ENCODE data around the gene SNAPC3.
"Not testable (repeated sequence)": the region's sequence is repeated elsewhere in the genome, so short reads cannot be mapped to it uniquely, and the experiment has no call there.

The SNAPC3 gene

DNA sequence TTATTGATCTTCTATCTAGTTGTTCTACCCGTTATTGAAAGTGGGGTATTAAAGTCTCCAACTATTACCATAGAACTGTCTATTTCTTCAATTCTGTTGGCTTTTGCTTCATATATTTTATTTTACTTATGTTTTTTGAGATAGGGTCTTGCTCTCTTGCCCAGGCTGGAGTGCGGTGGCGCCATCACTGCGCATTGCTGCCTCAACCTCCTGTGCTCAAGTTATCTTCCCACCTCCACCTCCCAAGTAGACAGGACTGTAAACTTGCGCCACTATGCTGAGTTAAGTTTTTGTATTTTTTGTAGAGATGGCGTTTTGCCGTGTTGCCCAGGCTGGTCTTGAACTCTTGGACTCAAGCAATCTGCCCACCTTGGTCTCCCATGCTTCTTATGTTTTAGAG is 16.2 kb downstream of the SNAPC3 start:
- no peaks in the 10 kb centered on the region for H3K9me3 Mint-ChIP-seq
- peaks cover 33% of the 10 kb centered on the region for H3K36me3 Mint-ChIP-seq
- H3K4me1 Mint-ChIP-seq: no peaks in the 10 kb centered on the region
- H3K4me3 Mint-ChIP-seq: no peak overlapping the region
- no peak overlapping the region for H3K27ac Mint-ChIP-seq
- no peak for ATAC-seq (ENCODE audit: low read depth)
- H3K27me3 Mint-ChIP-seq: no peaks in the 10 kb centered on the region
- DNase-seq (ENCODE audit: low spot score in 2 of 2): no peak

DNA sequence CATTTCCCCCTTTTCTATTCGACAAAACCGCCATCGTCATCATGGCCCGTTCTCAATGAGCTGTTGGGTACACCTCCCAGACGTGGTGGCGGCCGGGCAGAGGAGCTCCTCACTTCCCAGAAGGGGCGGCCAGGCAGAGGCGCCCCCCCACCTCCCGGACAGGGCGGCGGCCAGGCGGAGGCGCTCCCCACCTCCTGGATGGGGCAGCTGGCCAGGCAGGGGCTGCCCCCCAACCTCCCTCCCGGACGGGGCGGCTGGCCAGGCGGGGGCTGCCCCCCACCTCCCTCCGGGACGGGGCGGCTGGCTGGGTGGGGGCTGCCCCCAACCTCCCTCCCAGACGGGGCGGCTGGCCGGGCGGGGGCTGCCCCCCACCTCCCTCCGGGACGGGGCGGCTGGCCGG is 19.2 kb downstream of the SNAPC3 start:
- H3K27me3 Mint-ChIP-seq; ATAC-seq (ENCODE audit: low read depth); DNase-seq (ENCODE audit: low spot score in 2 of 2); H3K4me3 Mint-ChIP-seq; H3K27ac Mint-ChIP-seq; H3K9me3 Mint-ChIP-seq; H3K4me1 Mint-ChIP-seq: not testable (repeated sequence)
- H3K36me3 Mint-ChIP-seq: peaks cover 25% of the 10 kb centered on the region

DNA sequence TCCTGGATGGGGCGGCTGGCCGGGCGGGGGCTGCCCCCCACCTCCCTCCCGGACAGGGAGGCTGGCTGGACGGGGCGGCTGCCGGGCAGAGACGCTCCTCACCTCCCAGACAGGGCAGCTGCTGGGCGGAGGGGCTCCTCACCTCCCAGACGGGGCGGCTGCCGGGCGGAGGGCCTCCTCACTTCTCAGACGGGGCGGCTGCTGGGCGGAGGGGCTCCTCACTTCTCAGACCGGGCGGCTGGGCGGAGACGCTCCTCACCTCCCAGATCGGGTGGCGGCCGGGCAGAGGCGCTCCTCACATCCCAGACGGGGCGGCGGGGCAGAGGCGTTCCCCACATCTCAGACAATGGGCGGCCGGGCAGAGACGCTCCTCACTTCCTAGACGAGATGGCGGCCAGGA is 19.6 kb downstream of the SNAPC3 start:
- H3K4me3 Mint-ChIP-seq; ATAC-seq (ENCODE audit: low read depth); H3K4me1 Mint-ChIP-seq; H3K9me3 Mint-ChIP-seq; H3K27ac Mint-ChIP-seq; DNase-seq (ENCODE audit: low spot score in 2 of 2); H3K27me3 Mint-ChIP-seq: not testable (repeated sequence)
- H3K36me3 Mint-ChIP-seq: peaks cover 27% of the 10 kb centered on the region

DNA sequence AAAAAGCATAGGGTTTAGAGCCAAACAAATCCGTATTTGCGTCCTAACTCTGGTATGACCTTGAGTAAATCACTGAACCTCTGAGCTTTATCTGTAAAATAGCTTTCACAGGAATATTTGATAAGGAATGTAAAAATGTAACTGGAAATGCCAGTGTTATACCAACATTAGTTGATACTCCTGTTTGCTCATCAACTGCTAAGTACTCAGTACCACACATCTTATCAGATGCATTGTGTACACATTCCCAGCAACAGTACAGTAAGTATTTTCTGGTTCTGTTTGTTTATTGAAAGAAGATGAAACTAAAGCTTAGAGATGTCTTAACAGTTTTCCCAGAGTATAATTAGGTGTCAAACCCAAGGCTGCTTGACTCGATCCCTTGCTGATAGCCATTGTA is 21.5 kb downstream of the SNAPC3 start:
- no peaks in the 10 kb centered on the region for H3K9me3 Mint-ChIP-seq
- H3K27me3 Mint-ChIP-seq: no peaks in the 10 kb centered on the region
- peaks cover 32% of the 10 kb centered on the region for H3K36me3 Mint-ChIP-seq
- DNase-seq (ENCODE audit: low spot score in 2 of 2) (no peak), ATAC-seq (ENCODE audit: low read depth) (no peak)
- no peak overlapping the region for H3K4me3 Mint-ChIP-seq
- no peak overlapping the region for H3K27ac Mint-ChIP-seq
- peaks cover 4% of the 10 kb centered on the region for H3K4me1 Mint-ChIP-seq

DNA sequence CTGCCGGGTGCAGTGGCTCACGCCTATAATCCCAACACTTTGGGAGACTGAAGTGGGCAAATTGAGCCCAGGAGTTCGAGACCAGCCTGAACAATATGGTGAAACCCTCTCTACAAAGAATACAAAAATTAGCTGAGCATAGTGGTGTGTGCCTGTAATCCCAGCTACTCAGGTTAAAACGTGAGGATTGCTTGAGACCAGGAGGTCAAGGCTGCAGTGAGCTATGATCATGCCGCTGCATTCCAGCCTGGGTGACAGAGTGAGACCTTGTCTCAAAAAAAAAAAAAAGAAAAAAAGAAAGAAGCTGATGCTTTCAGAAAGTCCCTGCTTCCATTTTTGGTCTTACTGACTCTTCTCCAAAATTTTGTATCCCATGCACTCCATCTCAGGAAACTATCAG is 31.3 kb downstream of the SNAPC3 start:
- DNase-seq (ENCODE audit: low spot score in 2 of 2) (no peak), ATAC-seq (ENCODE audit: low read depth) (no peak)
- no peak overlapping the region for H3K4me3 Mint-ChIP-seq
- peak overlapping the region; percentile 55 for H3K27ac Mint-ChIP-seq
- no peaks in the 10 kb centered on the region for H3K27me3 Mint-ChIP-seq
- H3K4me1 Mint-ChIP-seq: no peaks in the 10 kb centered on the region
- peaks cover 11% of the 10 kb centered on the region for H3K36me3 Mint-ChIP-seq
- H3K9me3 Mint-ChIP-seq: no peaks in the 10 kb centered on the region

DNA sequence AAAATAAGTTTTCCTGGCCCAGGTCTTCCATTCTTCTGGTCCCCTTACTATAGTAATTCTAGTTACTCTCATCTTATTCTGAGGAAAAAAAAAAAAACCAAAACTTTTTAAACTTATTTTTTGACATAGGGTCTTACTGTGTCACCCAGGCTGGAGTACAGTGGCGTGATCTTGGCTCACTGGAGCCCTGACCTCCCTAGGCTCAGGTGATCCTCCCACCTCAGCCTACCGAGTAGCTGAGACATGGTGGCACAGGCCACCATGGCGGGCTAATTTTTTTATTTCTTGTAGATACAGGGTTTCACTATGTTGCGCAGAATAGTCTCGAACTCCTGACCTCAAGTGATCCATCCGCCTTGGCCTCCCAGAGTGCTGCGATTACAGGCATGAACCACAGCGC is 38.4 kb downstream of the SNAPC3 start:
- no peaks in the 10 kb centered on the region for H3K27me3 Mint-ChIP-seq
- no peak overlapping the region for H3K27ac Mint-ChIP-seq
- ATAC-seq (ENCODE audit: low read depth) (no peak), DNase-seq (ENCODE audit: low spot score in 2 of 2) (no peak)
- peaks cover 7% of the 10 kb centered on the region for H3K36me3 Mint-ChIP-seq
- H3K4me1 Mint-ChIP-seq: no peaks in the 10 kb centered on the region
- no peaks in the 10 kb centered on the region for H3K9me3 Mint-ChIP-seq
- no peak overlapping the region for H3K4me3 Mint-ChIP-seq

DNA sequence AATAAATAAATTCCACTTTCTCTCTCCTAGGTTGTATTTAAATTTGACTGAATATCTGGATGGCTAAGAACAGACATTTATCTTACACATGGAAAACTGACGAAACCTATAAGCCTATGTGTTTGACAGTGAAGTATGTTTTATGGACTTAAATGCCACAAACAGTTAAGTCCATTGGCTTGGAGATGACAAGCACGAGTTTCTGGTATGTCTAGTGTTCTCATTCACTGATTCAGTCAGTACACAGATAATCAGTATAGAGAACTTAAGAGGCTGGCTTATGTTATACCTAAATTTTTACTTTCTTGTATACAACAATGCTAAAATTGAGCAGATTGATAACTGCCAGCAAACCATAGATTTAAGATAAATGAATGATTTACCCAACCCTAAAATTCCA is 38.9 kb downstream of the SNAPC3 start:
- no peaks in the 10 kb centered on the region for H3K9me3 Mint-ChIP-seq
- no peak overlapping the region for H3K4me3 Mint-ChIP-seq
- H3K36me3 Mint-ChIP-seq: peaks cover 9% of the 10 kb centered on the region
- no peak for ATAC-seq (ENCODE audit: low read depth)
- H3K27me3 Mint-ChIP-seq: no peaks in the 10 kb centered on the region
- H3K27ac Mint-ChIP-seq: no peak overlapping the region
- no peak for DNase-seq (ENCODE audit: low spot score in 2 of 2)
- H3K4me1 Mint-ChIP-seq: no peaks in the 10 kb centered on the region

DNA sequence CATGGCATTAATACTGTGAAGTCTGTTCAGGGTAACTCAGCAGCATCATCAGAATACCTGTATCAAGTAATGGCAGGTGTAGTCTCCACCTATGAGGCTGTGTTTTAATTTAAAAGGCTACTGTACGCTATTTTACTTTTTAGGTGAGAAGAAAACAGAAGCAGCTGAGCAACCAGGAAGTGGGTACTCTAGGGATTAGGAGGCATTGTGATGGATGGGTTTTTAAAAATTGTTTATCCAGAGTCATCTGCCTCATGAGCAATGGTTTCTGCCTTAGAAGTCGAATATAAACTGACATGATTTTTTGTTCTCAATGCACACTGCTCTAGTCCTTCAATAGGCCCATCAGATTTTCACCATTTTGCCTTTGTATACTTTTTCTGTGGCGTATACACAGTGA is 45.5 kb downstream of the SNAPC3 start:
- Mint-ChIP-seq H3K27ac (no peak overlapping the region), H3K9me3 (no peaks in the 10 kb centered on the region), H3K4me1 (no peaks in the 10 kb centered on the region), H3K4me3 (no peak overlapping the region), H3K36me3 (peaks cover 29% of the 10 kb centered on the region), H3K27me3 (no peaks in the 10 kb centered on the region)
- no peak for DNase-seq (ENCODE audit: low spot score in 2 of 2)
- ATAC-seq (ENCODE audit: low read depth): no peak

DNA sequence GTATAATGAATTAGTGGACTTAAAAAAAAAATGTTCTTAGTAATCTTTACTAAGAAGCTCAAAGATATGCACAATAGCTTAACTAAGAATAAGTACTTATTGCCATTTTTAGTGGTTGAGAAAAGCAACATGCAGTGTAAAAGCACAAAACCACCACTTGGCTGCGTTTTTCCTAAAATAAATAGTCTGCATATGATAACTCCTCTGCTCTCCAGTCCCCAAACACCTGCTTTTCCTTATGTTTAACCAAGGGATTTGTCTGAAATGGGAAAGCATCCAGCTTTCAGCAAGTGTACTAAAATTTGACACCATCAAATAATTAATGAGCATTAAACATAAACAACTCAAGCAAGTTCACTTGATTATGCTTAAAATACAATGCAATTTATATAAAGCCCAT is 46.7 kb downstream of the SNAPC3 start:
- DNase-seq (ENCODE audit: low spot score in 2 of 2) (no peak), ATAC-seq (ENCODE audit: low read depth) (no peak)
- Mint-ChIP-seq H3K27ac (no peak overlapping the region), H3K4me3 (no peak overlapping the region), H3K27me3 (no peaks in the 10 kb centered on the region), H3K36me3 (peaks cover 29% of the 10 kb centered on the region), H3K4me1 (peaks cover 2% of the 10 kb centered on the region), H3K9me3 (no peaks in the 10 kb centered on the region)

DNA sequence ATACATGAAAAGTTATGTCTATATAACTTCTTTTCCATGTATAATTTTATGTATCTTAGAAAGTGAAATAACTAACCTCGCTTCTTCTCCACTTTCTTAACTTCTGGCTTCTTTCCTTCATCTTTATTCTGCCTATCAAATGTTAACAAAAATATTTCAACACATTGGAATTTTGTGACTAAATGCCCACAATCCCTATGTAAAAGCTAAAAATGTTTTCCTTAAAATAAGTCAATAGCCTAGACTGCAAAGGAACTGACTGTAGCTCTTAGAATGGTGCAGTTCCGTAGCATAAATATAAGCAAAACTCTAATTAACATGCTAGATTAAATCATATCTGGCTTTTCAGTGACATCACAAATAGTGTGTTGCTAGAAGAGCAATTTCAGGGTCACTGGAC is 47.2 kb downstream of the SNAPC3 start:
- ATAC-seq (ENCODE audit: low read depth) (no peak), DNase-seq (ENCODE audit: low spot score in 2 of 2) (no peak)
- Mint-ChIP-seq H3K27ac (no peak overlapping the region), H3K36me3 (peaks cover 31% of the 10 kb centered on the region), H3K4me3 (no peak overlapping the region), H3K4me1 (peaks cover 4% of the 10 kb centered on the region), H3K27me3 (no peaks in the 10 kb centered on the region), H3K9me3 (no peaks in the 10 kb centered on the region)

DNA sequence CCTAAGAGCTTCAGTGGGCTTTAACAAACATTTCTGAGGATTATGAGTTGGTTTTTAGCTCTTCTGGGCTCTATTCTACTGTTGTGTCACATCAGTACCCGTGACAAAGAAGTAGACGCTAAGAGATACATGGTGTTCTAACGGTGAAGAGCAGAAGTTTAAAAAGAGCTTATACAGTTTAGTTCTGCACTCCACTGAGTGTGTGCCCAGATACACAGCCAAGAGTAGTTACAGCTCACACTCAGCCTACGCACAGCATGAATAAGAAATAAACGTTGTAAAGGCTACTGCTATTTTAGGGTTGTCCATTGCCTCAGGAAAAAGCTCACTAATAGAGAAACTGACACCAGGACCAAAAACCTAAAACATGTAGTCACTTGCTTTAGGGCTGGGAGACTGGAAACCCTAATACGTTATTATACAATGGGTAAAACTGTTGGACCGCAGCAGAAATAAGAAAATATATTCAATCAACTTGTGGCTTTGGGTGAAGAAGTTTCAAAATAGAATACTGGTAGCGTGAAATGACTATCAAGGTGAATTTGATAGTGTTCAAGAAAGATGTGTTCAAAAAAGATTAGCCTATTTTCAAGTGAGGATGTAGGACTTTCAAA is 53.4 kb downstream of the SNAPC3 start:
- no peak overlapping the region for H3K4me3 Mint-ChIP-seq

DNA sequence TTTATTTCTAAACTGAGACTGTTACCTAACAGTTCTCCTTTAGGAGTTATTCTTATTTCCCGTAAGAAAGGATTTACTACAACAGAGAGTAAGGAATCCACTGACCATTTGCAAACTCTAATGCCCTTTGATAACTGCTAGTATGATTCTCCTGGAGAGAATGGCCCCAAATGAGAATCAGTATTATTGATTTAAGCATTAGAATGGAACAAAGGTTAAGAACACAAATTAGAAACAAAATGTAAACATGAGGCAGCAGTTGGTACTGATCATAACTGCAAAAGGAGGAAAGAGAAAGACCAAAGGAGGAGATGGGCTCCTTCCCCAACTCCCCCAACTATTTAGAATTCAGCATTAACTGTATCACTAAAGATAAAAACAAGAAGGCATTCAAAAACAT is 57.4 kb downstream of the SNAPC3 start:
- ATAC-seq (ENCODE audit: low read depth): no peak
- no peak for DNase-seq (ENCODE audit: low spot score in 2 of 2)
- Mint-ChIP-seq H3K4me1 (peaks cover 15% of the 10 kb centered on the region), H3K27ac (no peak overlapping the region), H3K4me3 (no peak overlapping the region), H3K36me3 (peaks cover 21% of the 10 kb centered on the region), H3K9me3 (no peaks in the 10 kb centered on the region), H3K27me3 (no peaks in the 10 kb centered on the region)

More for the DNA sequence above, 53.4 kb downstream of the SNAPC3 start:
- Mint-ChIP-seq H3K36me3 (peaks cover 24% of the 10 kb centered on the region), H3K27me3 (no peaks in the 10 kb centered on the region), H3K27ac (peak overlapping the region; percentile 88), H3K9me3 (no peaks in the 10 kb centered on the region), H3K4me1 (peaks cover 6% of the 10 kb centered on the region)
- no peak for DNase-seq (ENCODE audit: low spot score in 2 of 2)
- no peak for ATAC-seq (ENCODE audit: low read depth)

DNA sequence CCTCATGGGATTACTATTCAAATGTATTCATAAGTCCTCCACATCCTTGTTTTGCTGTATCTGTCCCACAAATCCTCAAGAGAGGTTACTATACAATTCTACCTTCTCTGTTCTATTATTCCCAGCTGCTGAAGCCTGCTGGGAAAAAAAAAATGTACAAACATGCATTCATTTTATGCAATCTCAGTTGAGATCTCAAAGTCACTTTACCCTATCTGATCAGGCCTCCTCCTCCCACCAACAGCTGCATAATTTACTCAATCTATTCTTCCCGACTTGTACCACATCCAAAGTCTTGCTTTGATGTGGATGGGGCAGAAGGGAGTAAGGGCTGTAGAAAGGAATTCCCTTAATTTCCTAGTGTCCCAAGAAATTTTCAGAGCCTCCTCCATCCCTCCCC is 59.5 kb downstream of the SNAPC3 start:
- ATAC-seq (ENCODE audit: low read depth) (no peak), DNase-seq (ENCODE audit: low spot score in 2 of 2) (no peak)
- no peak overlapping the region for H3K4me3 Mint-ChIP-seq
- H3K27ac Mint-ChIP-seq: peak overlapping the region; percentile 10
- no peaks in the 10 kb centered on the region for H3K27me3 Mint-ChIP-seq
- peaks cover 21% of the 10 kb centered on the region for H3K36me3 Mint-ChIP-seq
- H3K4me1 Mint-ChIP-seq: peaks cover 13% of the 10 kb centered on the region
- H3K9me3 Mint-ChIP-seq: no peaks in the 10 kb centered on the region

DNA sequence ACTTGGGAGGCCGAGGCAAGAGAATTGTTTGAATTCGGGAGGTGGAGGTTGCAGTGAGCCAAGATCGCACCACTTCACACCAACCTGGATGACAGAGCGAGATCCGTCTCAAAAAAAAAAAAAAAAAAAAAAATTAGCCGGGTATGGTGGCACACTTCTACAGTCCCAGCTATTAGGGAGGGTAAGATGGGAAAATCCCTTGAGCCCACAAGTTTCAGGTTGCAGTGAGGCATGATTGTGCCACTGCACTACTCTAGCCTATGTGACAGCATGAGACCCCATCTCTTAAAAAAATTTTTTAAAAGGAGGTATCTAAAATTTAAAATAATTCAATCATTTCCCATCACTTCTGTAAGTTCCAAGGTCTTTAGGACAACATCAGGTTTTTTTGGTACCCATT is 62.1 kb downstream of the SNAPC3 start:
- Mint-ChIP-seq H3K4me1 (peaks cover 13% of the 10 kb centered on the region), H3K4me3 (no peak overlapping the region), H3K27ac (peak overlapping the region; percentile 36), H3K27me3 (no peaks in the 10 kb centered on the region), H3K36me3 (peaks cover 21% of the 10 kb centered on the region), H3K9me3 (no peaks in the 10 kb centered on the region)
- ATAC-seq (ENCODE audit: low read depth): no peak
- no peak for DNase-seq (ENCODE audit: low spot score in 2 of 2)

DNA sequence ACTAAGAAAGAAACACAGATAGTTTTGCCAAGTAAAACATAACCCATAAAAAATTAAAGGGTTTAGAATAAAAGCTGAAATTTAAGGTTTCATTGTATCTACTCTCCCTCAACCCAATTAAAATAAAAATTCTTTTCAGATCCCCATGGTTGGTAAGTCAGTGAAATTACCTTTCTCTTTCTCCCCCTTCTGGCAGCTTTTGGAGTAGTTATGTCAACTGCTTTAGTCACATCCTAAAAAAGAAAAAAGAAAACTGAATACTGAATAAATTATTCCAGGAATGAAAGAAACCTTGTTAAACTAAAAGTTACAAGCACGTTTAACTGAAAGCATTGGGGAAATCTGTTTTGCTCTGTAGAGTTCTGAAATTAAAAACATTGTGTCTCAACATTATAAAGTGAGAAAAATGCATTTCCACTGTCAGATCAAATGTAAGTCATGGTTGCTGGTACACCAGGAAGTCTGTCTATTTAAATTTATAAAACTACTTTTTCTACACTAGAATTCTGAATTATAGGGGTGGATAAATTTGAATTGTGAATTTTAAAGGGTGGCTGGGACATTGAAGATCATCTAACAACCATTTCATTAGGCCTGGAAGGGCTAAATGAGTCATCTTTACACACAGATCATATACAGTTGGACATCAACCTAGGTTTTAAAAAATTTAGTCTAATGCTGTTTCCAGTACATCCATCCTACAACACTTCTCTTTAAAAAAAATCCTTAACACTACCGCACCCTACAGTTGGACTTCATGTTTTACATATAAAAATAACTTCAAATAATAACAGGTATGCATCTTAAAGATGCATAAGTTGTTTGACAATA is 63.4 kb downstream of the SNAPC3 start:
- peak; percentile 45 for ATAC-seq (ENCODE audit: low read depth)
- H3K4me3 Mint-ChIP-seq: no peak overlapping the region
- peak overlapping the region; percentile 55 for H3K27ac Mint-ChIP-seq

More for the DNA sequence above, 63.4 kb downstream of the SNAPC3 start:
- Mint-ChIP-seq H3K4me1 (peaks cover 13% of the 10 kb centered on the region), H3K9me3 (no peaks in the 10 kb centered on the region), H3K36me3 (peaks cover 20% of the 10 kb centered on the region), H3K27me3 (no peaks in the 10 kb centered on the region)
- no peak for DNase-seq (ENCODE audit: low spot score in 2 of 2)

All from memory B cell (primary cell).